GM12878 (cell line): ENCODE measurements around the gene KRT80. TPM values are rescaled to one million over a fixed set of nuclear protein-coding genes. Genes with fewer than 3 reads are reported as not detected.

ENCODE experiments used
- ATAC-seq: fragments of 200-7000 bp; cut with Tn5 transposase; 3 replicates; pipeline ENCODE4 v1.9.1; 2020; ENCODE audit warnings: mild to moderate bottlenecking, moderate library complexity
- BruUV-seq: library from RNA; stranded (reverse); fragments of 400-500 nt; replicated peaks from 2 replicates; lab custom pipeline; 2021; lab: Mats Ljungman, UMichigan
- CTCF ChIA-PET: fragments of 300-600 bp; sonication (Branson Sonifier 250); formaldehyde crosslinking; extraction: SDS; loops from one replicate; lab custom pipeline; 2021; ENCODE audit warnings: inconsistent platforms; lab: Yijun Ruan, JAX
- POLR2A ChIA-PET: fragments of 350-600 bp; formaldehyde crosslinking; extraction: SDS; loops from one replicate; lab custom pipeline; 2021; ENCODE audit warnings: inconsistent platforms; lab: Charles Lee
- RAD21 ChIA-PET: fragments of 300-600 bp; sonication (Branson Sonifier 250); formaldehyde crosslinking; loops from one replicate; lab custom pipeline; 2023; ENCODE audit warnings: antibody characterized with exemption; ENCODE audit not compliant: unreplicated experiment; lab: Charles Lee
- SMC1A ChIA-PET: fragments of 300-600 bp; sonication (Branson Sonifier 250); formaldehyde crosslinking; loops from one replicate; lab custom pipeline; 2023; ENCODE audit not compliant: unreplicated experiment, uncharacterized antibody; lab: Charles Lee
- DNase-seq: peaks from one replicate; pipeline ENCODE4 v3.0.0-alpha.2; 2011; ENCODE audit warnings: low read depth, low spot score
- FAIRE-seq: peaks from 3 replicates; lab custom pipeline; 2011; peaks lifted over from hg19 to GRCh38; lab: Jason Lieb, UNC
- H2AFZ ChIP-seq: 2 replicates; pipeline ENCODE4 v1.6.0; 2011; ENCODE audit warnings: low read depth, low read length, control low read depth; ENCODE audit not compliant: control insufficient read depth
- H3K27ac ChIP-seq: 2 replicates; pipeline ENCODE4 v1.5.1; 2011; ENCODE audit warnings: control low read depth; ENCODE audit not compliant: control insufficient read depth, insufficient read depth
- H3K27me3 ChIP-seq, 2 experiments: replicated peaks in 1 of 2; 2 replicates each; pipeline versions ENCODE4 v1.6.0 to v1.6.1; 2011; ENCODE audit warnings: low read length in 1 of 2; ENCODE audit not compliant: control insufficient read depth in 2 of 2, insufficient read depth in 2 of 2
- H3K36me3 ChIP-seq, 2 experiments: 2 replicates each; pipeline ENCODE4 v1.5.1; 2011; ENCODE audit warnings: low read length in 1 of 2; ENCODE audit not compliant: control insufficient read depth in 2 of 2, insufficient read depth in 2 of 2
- H3K4me1 ChIP-seq: 2 replicates; pipeline ENCODE4 v1.6.1; 2011; ENCODE audit warnings: mild to moderate bottlenecking, low read length, moderate library complexity, mixed read lengths; ENCODE audit not compliant: control insufficient read depth, insufficient read depth
- H3K4me2 ChIP-seq: 2 replicates; pipeline ENCODE4 v1.6.0; 2011; ENCODE audit warnings: control low read depth; ENCODE audit not compliant: control insufficient read depth, insufficient read depth
- H3K4me3 ChIP-seq: fragments of 200-600 bp; sonication (generic); 2 replicates; pipeline ENCODE4 v1.5.1; 2016
- H3K79me2 ChIP-seq: 2 replicates; pipeline ENCODE4 v1.6.0; 2011; ENCODE audit warnings: low read length; ENCODE audit not compliant: control insufficient read depth, insufficient read depth
- H3K9ac ChIP-seq: 2 replicates; pipeline ENCODE4 v1.8.0; 2011; ENCODE audit warnings: low read length, control low read depth, mixed read lengths; ENCODE audit not compliant: control insufficient read depth, insufficient read depth
- H3K9me3 ChIP-seq: replicated peaks from 3 replicates; pipeline ENCODE4 v1.5.1; 2011; ENCODE audit warnings: mild to moderate bottlenecking, low read length; ENCODE audit not compliant: control insufficient read depth, insufficient read depth
- H4K20me1 ChIP-seq: 2 replicates; pipeline ENCODE4 v1.6.0; 2011; ENCODE audit not compliant: control insufficient read depth, insufficient read depth
- ASH2L ChIP-seq: fragments of 300-600, 200-600 bp; sonication (generic); IDR thresholded peaks from 2 replicates; pipeline ENCODE4 v1.6.1; 2017; ENCODE audit warnings: low read depth, mild to moderate bottlenecking, borderline replicate concordance
- ATF7 ChIP-seq: fragments of 450-650 bp; IDR thresholded peaks from 2 replicates; pipeline ENCODE4 v1.6.1; 2016; ENCODE audit warnings: low read depth, mild to moderate bottlenecking
- CHD4 ChIP-seq: fragments of 200-600 bp; sonication (generic); IDR thresholded peaks from 2 replicates; pipeline ENCODE4 v1.6.1; 2016; ENCODE audit warnings: mild to moderate bottlenecking
- E2F8 ChIP-seq: fragments of 450-650 bp; IDR thresholded peaks from 2 replicates; pipeline ENCODE4 v1.6.1; 2018; ENCODE audit warnings: mild to moderate bottlenecking, low read depth, moderate library complexity; ENCODE audit not compliant: partially characterized antibody
- EGR1 ChIP-seq, 2 experiments: IDR thresholded peaks; 1 replicate in 1 of 2; 2 replicates in 1 of 2; pipeline ENCODE4 v1.6.1; 2011 to 2012; ENCODE audit warnings: low read depth in 2 of 2, low read length in 2 of 2, borderline replicate concordance in 1 of 2, mild to moderate bottlenecking in 1 of 2, moderate library complexity in 1 of 2
- ELK1 ChIP-seq: IDR thresholded peaks from 2 replicates; pipeline ENCODE4 v1.6.1; 2012; ENCODE audit warnings: low read depth, low read length, improper control_type of control experiment
- GATAD2B ChIP-seq: fragments of 450-650 bp; conservative IDR thresholded peaks from 2 replicates; pipeline ENCODE4 v1.6.1; 2017; ENCODE audit warnings: low read depth, mild to moderate bottlenecking, moderate library complexity
- IRF4 ChIP-seq: IDR thresholded peaks from 2 replicates; pipeline ENCODE4 v1.6.1; 2011; ENCODE audit warnings: low read depth, low read length
- MTA2 ChIP-seq: fragments of 450-650 bp; IDR thresholded peaks from 2 replicates; pipeline ENCODE4 v1.6.1; 2016; ENCODE audit warnings: low read depth, mild to moderate bottlenecking, moderate library complexity
- NBN ChIP-seq: fragments of 450-650 bp; IDR thresholded peaks from 2 replicates; pipeline ENCODE4 v1.6.1; 2016
- NRF1 ChIP-seq: conservative IDR thresholded peaks from 2 replicates; pipeline ENCODE4 v1.6.1; 2011; ENCODE audit warnings: mild to moderate bottlenecking, low read depth, low read length, improper control_type of control experiment
- RFX5 ChIP-seq: IDR thresholded peaks from 2 replicates; pipeline ENCODE4 v1.6.1; 2011; ENCODE audit warnings: low read depth, low read length, improper control_type of control experiment
- SIN3A ChIP-seq: IDR thresholded peaks from 2 replicates; pipeline ENCODE4 v1.6.1; 2012; ENCODE audit warnings: low read depth, low read length, improper control_type of control experiment
- STAT1 ChIP-seq: fragments of 450-650 bp; conservative IDR thresholded peaks from 2 replicates; pipeline ENCODE4 v1.6.1; 2014; ENCODE audit warnings: antibody characterized with exemption, mild to moderate bottlenecking
- ZNF622 ChIP-seq: fragments of 450-650 bp; IDR thresholded peaks from 2 replicates; pipeline ENCODE4 v1.6.1; 2017; ENCODE audit warnings: mild to moderate bottlenecking, inconsistent platforms
- WGBS: methylation state at CpG from one replicate; pipeline ENCODE4 v1.1.6; 2016; ENCODE audit warnings: low lambda C conversion rate; ENCODE audit not compliant: insufficient replicate concordance, insufficient coverage; ENCODE audit errors: missing lambda C conversion rate; 5-methylcytosine and 5-hydroxymethylcytosine counted together
- in situ Hi-C: fragments of 300-500 bp; cut with MboI; formaldehyde crosslinking; loops from 9 replicates; pipeline ENCODE4 v1.14.3; 2018; ENCODE audit warnings: mixed read lengths
- intact Hi-C: fragments of 100-400 bp; cut with micrococcal nuclease; formaldehyde crosslinking; loops from one replicate; pipeline ENCODE4 v1.14.2; 2022; ENCODE audit not compliant: unreplicated experiment
- polyA plus RNA-seq, 11 experiments: library from polyadenylated mRNA; depleted of rRNA in 4 of 11; unstranded in 6 of 11; stranded (reverse) in 5 of 11; fragments of >200 nt; fragmentation: Nextera tagmentation in 4 of 11; fragmentation: Illumina TruSeq in 1 of 11; extraction: Ambion mirVana in 4 of 11; extraction: Trizol in 1 of 11; gene quantifications; 1 replicate in 1 of 11; 2 replicates in 10 of 11; pipeline versions ENCODE4 v1.2.1 to v1.2.3, GENCODE V29; 2011 to 2016; ENCODE audit warnings: inconsistent platforms in 2 of 11, missing spikeins in 2 of 11, low read depth in 1 of 11
- total RNA-seq, 4 experiments: library from RNA; depleted of rRNA in 3 of 4; stranded (reverse); fragments of >200 nt in 3 of 4; fragmentation: Illumina TruSeq in 1 of 4; extraction: Trizol in 1 of 4; gene quantifications; 2 replicates each; pipeline versions ENCODE4 v1.2.1 to v1.2.3, GENCODE V29; 2013 to 2021
- TF ChIP-seq, protein P1 (sequence below): fragments of 150-350 bp; IDR thresholded peaks from 2 replicates; pipeline ENCODE4 v1.6.1; 2014; ENCODE audit warnings: mild to moderate bottlenecking, low read depth, low read length
- TF ChIP-seq, protein P2 (sequence below): fragments of 450-650 bp; IDR thresholded peaks from 2 replicates; pipeline ENCODE4 v1.6.1; 2017; ENCODE audit warnings: mild to moderate bottlenecking

The KRT80 gene
- total and polyA plus RNA-seq, 10 of the 15 experiments (the other 5 are each of a cell fraction or from before 2014, with no cell fraction given) = 0.01 TPM; not detected in 9

- ChIA-PET RAD21 (no interaction called here), POLR2A (no interaction called here), CTCF (interaction anchor here (0.9 kb wide), 1 partner anchor 11 kb away, joined by 3 read pairs; no protein-coding TSS in a partner anchor), SMC1A (no interaction called here)
- Histone ChIP-seq H2AFZ (no peak overlapping the region), H3K27ac (no peak overlapping the region), H4K20me1 (no peaks in the 10 kb centered on the region), H3K79me2 (no peaks in the 10 kb centered on the region), H3K9ac (no peak overlapping the region), H3K9me3 (no peaks in the 10 kb centered on the region), H3K4me2 (no peak overlapping the region), H3K36me3 (no peaks in the 10 kb centered on the region), H3K27me3 (peaks cover 7 to 17% of the 10 kb centered on the region in 2 experiments; a peak in 3 of 4 replicates), H3K4me3 (no peak overlapping the region), H3K4me1 (no peaks in the 10 kb centered on the region)
- FAIRE-seq = no peak
- DNase-seq = no peak
- no TSS peak for BruUV-seq
- in situ Hi-C loops = no loop called here
- intact Hi-C loops = no loop called here
- WGBS = 39% methylated on average over 35 of the region's 40 CpGs
- no peak for ATAC-seq
- no peak for TF ChIP-seq EGR1 (IDR thresholded peaks at IDR 0.05; ENCODE audit: borderline replicate concordance in 1 of 2, low read depth in 2 of 2, low read length in 2 of 2)
- TF ChIP-seq ASH2L = no peak
- TF ChIP-seq, protein P1, sequence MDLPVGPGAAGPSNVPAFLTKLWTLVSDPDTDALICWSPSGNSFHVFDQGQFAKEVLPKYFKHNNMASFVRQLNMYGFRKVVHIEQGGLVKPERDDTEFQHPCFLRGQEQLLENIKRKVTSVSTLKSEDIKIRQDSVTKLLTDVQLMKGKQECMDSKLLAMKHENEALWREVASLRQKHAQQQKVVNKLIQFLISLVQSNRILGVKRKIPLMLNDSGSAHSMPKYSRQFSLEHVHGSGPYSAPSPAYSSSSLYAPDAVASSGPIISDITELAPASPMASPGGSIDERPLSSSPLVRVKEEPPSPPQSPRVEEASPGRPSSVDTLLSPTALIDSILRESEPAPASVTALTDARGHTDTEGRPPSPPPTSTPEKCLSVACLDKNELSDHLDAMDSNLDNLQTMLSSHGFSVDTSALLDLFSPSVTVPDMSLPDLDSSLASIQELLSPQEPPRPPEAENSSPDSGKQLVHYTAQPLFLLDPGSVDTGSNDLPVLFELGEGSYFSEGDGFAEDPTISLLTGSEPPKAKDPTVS = no peak
- no peak for TF ChIP-seq NRF1
- TF ChIP-seq ATF7 = no peak
- no peak for TF ChIP-seq CHD4
- no peak for TF ChIP-seq NBN
- TF ChIP-seq, protein P2, sequence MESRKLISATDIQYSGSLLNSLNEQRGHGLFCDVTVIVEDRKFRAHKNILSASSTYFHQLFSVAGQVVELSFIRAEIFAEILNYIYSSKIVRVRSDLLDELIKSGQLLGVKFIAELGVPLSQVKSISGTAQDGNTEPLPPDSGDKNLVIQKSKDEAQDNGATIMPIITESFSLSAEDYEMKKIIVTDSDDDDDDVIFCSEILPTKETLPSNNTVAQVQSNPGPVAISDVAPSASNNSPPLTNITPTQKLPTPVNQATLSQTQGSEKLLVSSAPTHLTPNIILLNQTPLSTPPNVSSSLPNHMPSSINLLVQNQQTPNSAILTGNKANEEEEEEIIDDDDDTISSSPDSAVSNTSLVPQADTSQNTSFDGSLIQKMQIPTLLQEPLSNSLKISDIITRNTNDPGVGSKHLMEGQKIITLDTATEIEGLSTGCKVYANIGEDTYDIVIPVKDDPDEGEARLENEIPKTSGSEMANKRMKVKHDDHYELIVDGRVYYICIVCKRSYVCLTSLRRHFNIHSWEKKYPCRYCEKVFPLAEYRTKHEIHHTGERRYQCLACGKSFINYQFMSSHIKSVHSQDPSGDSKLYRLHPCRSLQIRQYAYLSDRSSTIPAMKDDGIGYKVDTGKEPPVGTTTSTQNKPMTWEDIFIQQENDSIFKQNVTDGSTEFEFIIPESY = no peak
- no peak for TF ChIP-seq SIN3A
- TF ChIP-seq E2F8 = no peak
- no peak for TF ChIP-seq ELK1
- no peak for TF ChIP-seq IRF4
- no peak for TF ChIP-seq MTA2
- no peak for TF ChIP-seq RFX5
- no peak for TF ChIP-seq ZNF622
- TF ChIP-seq STAT1 = no peak
- no peak for TF ChIP-seq GATAD2B
These were observed 41.8 kb upstream of the KRT80 start for GRCh38 chr12:52233462-52234207.
